ENCODE results near the gene TMEM35A. TPM values are rescaled to one million over a fixed set of nuclear protein-coding genes. Genes with fewer than 3 reads are reported as not detected.

The TMEM35A gene, protein sequence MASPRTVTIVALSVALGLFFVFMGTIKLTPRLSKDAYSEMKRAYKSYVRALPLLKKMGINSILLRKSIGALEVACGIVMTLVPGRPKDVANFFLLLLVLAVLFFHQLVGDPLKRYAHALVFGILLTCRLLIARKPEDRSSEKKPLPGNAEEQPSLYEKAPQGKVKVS
- total RNA-seq (2022; extraction: Qiagen RNA extraction), result not detected in 5 replicates

DNA sequence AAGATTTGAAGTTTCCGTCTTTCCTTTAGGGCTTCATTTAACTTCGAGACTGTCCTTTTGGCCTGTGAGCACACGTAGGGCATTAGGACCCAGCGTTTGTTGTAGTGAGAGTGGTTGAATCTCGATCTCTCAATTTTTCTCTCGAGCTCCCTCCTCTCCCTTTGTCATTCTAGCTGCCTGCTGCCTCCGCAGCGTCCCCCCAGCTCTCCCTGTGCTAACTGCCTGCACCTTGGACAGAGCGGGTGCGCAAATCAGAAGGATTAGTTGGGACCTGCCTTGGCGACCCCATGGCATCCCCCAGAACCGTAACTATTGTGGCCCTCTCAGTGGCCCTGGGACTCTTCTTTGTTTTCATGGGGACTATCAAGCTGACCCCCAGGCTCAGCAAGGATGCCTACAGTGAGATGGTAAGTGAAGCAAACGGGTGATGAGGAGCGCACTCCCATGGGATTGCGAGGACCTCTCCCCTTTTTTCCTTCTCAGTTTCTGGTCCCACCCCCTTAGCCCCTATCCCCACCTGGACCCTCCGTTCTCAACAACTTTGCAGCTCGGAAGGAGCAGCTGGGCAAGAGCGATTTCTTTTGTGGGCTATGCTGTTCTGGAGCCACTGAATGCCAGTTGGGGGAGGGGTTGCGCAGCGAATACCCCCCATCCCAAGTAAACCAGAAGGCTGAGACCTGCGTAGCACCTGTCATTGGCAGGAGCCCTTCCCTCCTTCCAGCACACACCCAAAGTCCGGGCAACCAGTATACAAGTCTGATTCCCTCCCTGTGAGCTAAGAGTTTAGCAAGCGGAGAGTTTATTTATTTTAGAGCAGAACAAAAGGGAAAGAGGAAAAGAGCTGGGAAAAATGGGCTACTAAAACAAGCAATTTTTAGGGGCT, at the start of gene TMEM35A:
Gene TMEM35A, plus strand, starts transcription at position 164 of the 883 bp plus-strand sequence. Its CDS starts 124 bp downstream, at position 288.

DNA sequence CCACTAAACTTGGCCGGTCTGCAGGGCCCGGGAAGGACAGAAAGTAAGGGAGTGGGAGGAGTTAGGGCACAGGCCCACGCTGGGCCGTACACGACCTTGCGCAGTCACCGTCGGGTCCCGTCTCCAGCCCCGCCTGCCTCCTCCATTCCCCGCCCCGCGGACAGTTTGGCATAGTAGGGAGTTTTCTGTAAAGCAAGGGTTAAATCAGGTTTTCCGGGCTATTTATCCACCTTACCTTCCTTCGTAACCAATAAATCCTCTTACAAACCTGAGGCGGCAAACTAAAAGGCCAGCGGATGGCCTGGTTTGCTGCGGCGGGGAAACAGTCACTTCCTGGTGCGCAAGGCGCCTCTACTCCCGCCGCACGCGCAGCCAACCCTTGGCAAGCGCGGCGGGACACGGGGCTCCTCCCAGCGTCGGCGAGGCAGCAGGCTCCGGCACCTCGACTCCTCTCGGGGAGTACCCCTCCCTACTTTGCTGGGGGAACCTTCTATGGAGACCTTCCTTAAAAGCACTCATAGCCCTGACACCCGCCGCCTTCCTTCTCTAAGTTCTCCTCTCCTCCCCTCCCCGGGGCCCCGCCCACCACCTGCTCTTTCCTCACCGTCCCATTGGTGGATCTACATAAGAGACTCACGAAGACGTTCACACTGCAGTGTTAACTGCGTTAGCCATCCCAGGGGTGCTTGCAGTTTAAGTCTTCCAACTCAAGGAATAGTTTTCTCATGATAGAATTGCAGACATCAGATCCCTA, 27.0 kb upstream of the TMEM35A start, which contains the start of gene TRMT2B:
Gene TRMT2B, minus strand, starts transcription at position 563 of the 754 bp plus-strand sequence. CDS start 9,822 bp downstream, outside the sequence.

GRCh38 chrX:101097546-101098453, 19.1 kb downstream of the TMEM35A start, which contains the start of gene CENPI:
CENPI (plus strand) TSS chrX:101098204; CDS start chrX:101101071, 2,867 bp downstream.

Other genes with a start within 250 kb of the TMEM35A start
- 0.07 to 0.14 TPM (median 0.10 TPM) in 3 of 5 replicates, not detected in the others for gene NOX1, start 204.5 kb upstream of the TMEM35A start, total RNA-seq (2022; extraction: Qiagen RNA extraction)
- gene XKRX, start 150.0 kb upstream of the TMEM35A start, total RNA-seq (2022; extraction: Qiagen RNA extraction), result 0.59 to 0.95 TPM (median 0.65 TPM) in 5 replicates
- gene ARL13A, start 109.2 kb upstream of the TMEM35A start, total RNA-seq (2022; extraction: Qiagen RNA extraction), result 0.26 to 0.44 TPM (median 0.36 TPM) in 5 replicates
- gene TRMT2B, start 26.8 kb upstream of the TMEM35A start, total RNA-seq (2022; extraction: Qiagen RNA extraction), result 14.0 to 17.1 TPM (median 15.0 TPM) in 5 replicates
- 9.3 to 15.5 TPM (median 14.3 TPM) in 5 replicates for gene CENPI, start 19.3 kb downstream of the TMEM35A start, total RNA-seq (2022; extraction: Qiagen RNA extraction)
- gene DRP2, start 140.9 kb downstream of the TMEM35A start, total RNA-seq (2022; extraction: Qiagen RNA extraction), result 0.07 to 0.28 TPM (median 0.13 TPM) in 5 replicates
- 0.05 to 0.20 TPM (median 0.13 TPM) in 5 replicates for gene TAF7L, start 212.5 kb downstream of the TMEM35A start, total RNA-seq (2022; extraction: Qiagen RNA extraction)